ENCODE data around the gene MYH11.

- TF ChIP-seq CTCF (IDR thresholded peaks at IDR 0.05) (no peak), POLR2A (IDR thresholded peaks at IDR 0.05) (no peak)
Observed at GRCh38 chr16:15766918-15767317, 89.9 kb downstream of the MYH11 start.

All from esophagus squamous epithelium (tissue), 4 donors.